Measurements from ENCODE around the gene CYSRT1. TPM values are rescaled to one million over a fixed set of nuclear protein-coding genes. Genes with fewer than 3 reads are reported as not detected.
A peak's percentile ranks its signal among the peaks of the same experiment; 100 is the strongest.

The CYSRT1 gene
- total RNA-seq, 1 donor from 2014 or later: 0.41 TPM

- peaks cover 32% of the 10 kb centered on the region for H3K36me3 ChIP-seq
Measured at GRCh38 chr9:137270929-137271695, 46.1 kb downstream of the CYSRT1 start.

DNA sequence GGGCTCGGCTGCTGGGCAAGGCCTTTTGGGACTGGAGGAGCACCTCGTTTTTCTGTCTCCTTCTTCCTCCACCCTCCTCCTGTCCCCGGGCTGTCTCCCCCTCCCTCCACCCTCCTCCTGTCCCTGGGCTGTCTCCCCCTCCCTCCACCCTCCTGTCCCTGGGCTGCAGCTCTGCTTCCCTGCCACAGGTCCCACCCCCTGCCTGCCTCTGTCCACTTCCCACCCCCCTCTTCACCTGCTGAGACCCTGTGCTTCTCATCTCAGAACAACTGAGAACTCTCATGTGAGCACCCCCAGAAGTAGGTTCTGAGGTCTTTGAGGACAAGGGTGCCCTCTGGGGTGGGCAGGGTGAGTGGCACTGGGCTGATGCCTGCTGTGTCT lies 46.7 kb downstream of the CYSRT1 start:
- TF ChIP-seq CTCF (IDR thresholded peaks at IDR 0.05): no peak
- H3K4me1 ChIP-seq: peaks cover 51% of the 10 kb centered on the region
- no peak overlapping the region for H3K4me3 ChIP-seq
- DNase-seq (no peak), ATAC-seq (no peak)
- no peaks in the 10 kb centered on the region for H3K27me3 ChIP-seq
- no peak overlapping the region for H3K27ac ChIP-seq
- intact Hi-C loops (cut with DNase I): no loop called here
- no peaks in the 10 kb centered on the region for H3K9me3 ChIP-seq
- H3K36me3 ChIP-seq: peaks cover 28% of the 10 kb centered on the region

More at GRCh38 chr9:137270929-137271695, 46.1 kb downstream of the CYSRT1 start:
- Histone ChIP-seq H3K4me3 (no peak overlapping the region), H3K27me3 (no peaks in the 10 kb centered on the region), H3K27ac (no peak overlapping the region), H3K9me3 (no peaks in the 10 kb centered on the region), H3K4me1 (peaks cover 45% of the 10 kb centered on the region)
- ATAC-seq (no peak), DNase-seq (peak; percentile 67)
- intact Hi-C loops (cut with DNase I): no loop called here
- TF ChIP-seq CTCF (IDR thresholded peaks at IDR 0.05): no peak

DNA sequence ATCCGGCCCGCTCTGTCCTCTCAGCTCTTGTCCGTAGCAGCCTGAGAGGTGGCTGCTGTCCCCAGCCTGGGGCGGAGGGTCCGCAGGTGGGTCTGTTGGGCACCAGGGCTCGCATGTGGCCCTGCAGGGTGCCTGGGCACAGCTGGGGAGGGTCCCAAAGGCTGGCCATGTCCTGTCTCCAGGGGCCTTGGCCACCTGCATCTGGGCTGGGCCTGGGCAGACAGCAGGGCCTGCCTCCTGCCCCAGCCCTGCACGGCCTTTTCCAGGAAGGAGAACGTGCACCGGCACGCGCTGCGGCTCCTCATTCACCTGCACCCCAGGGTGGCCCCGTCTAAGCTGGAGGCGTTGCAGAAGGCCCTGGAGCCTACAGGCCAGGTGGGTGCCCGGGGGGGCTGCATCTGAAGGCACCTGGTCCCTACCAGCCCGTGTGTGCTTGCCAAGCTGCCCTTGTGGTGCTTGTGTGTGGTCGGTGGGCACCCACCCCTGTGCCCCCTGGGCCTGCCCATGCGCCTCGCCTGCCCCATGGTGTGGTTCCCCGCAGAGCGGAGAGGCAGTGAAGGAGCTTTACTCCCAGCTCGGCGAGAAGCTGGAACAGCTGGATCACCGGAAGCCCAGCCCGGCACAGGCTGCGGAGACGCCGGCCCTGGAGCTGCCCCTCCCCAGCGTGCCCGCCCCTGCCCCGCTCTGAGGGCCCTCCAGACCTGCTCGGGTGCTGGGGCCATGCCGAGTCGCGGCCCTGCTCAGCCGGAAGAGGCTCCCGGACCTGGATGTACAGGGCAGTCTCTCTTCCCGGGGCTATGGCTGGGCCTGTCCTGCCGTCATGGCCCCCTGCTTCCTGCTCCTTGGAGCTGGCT lies 47.5 kb downstream of the CYSRT1 start:
- intact Hi-C loops (cut with DNase I): no loop called here
- peak; percentile 65 for DNase-seq
- TF ChIP-seq CTCF (IDR thresholded peaks at IDR 0.05): no peak
- H3K27ac ChIP-seq: no peak overlapping the region
- H3K9me3 ChIP-seq: no peaks in the 10 kb centered on the region
- peaks cover 59% of the 10 kb centered on the region for H3K4me1 ChIP-seq
- no peak overlapping the region for H3K4me3 ChIP-seq
- peaks cover 28% of the 10 kb centered on the region for H3K36me3 ChIP-seq
- ATAC-seq: no peak
- H3K27me3 ChIP-seq: no peaks in the 10 kb centered on the region

GRCh38 chr9:137273095-137273490 lies 48.1 kb downstream of the CYSRT1 start:
- peaks cover 55% of the 10 kb centered on the region for H3K4me1 ChIP-seq
- DNase-seq: peak; percentile 62
- H3K9me3 ChIP-seq: no peaks in the 10 kb centered on the region
- no peak for ATAC-seq
- no peak overlapping the region for H3K4me3 ChIP-seq
- no peaks in the 10 kb centered on the region for H3K27me3 ChIP-seq
- no peak for TF ChIP-seq CTCF (IDR thresholded peaks at IDR 0.05)
- peak overlapping the region; percentile 17 for H3K27ac ChIP-seq
- intact Hi-C loops (cut with DNase I): no loop called here
- H3K36me3 ChIP-seq: peaks cover 23% of the 10 kb centered on the region

- Histone ChIP-seq H3K36me3 (peaks cover 22% of the 10 kb centered on the region), H3K9me3 (no peaks in the 10 kb centered on the region), H3K4me1 (peaks cover 48% of the 10 kb centered on the region), H3K4me3 (no peak overlapping the region), H3K27ac (peak overlapping the region; percentile 60), H3K27me3 (no peaks in the 10 kb centered on the region)
- DNase-seq: peak; percentile 65
- intact Hi-C loops (cut with DNase I): no loop called here
- no peak for ATAC-seq
- no peak for TF ChIP-seq CTCF (IDR thresholded peaks at IDR 0.05)
Measured at GRCh38 chr9:137273611-137274320, 48.8 kb downstream of the CYSRT1 start.
